GM18520 (cell line): Measurements from ENCODE around the gene TMTC1.
A peak's percentile ranks its signal among the peaks of the same experiment; 100 is the strongest.
"Not testable (repeated sequence)": the region's sequence is repeated elsewhere in the genome, so short reads cannot be mapped to it uniquely, and the experiment has no call there.

Experiments
- ATAC-seq: cut with Tn5 transposase; IDR thresholded peaks from one replicate; pipeline ENCODE4 v1.9.1; 2021; ENCODE audit not compliant: unreplicated experiment

The TMTC1 gene

GRCh38 chr12:29783773-29784666, at the start of gene TMTC1:
TSS of gene TMTC1 (minus strand) at chr12:29783942. CDS start at chr12:29783751, 191 bp downstream.
- ATAC-seq, result no peak

GRCh38 chr12:29831173-29831572, 47.4 kb upstream of the TMTC1 start:
- ATAC-seq, result no peak

GRCh38 chr12:29830391-29830790, 46.6 kb upstream of the TMTC1 start:
- ATAC-seq, result no peak

GRCh38 chr12:29818916-29819623, 35.3 kb upstream of the TMTC1 start:
- no peak for ATAC-seq

- ATAC-seq, result no peak
These were observed 33.4 kb upstream of the TMTC1 start for GRCh38 chr12:29816874-29817725.

GRCh38 chr12:29809616-29810361, 26.0 kb upstream of the TMTC1 start:
- ATAC-seq, result not testable (repeated sequence)

- ATAC-seq, result no peak
These were observed 23.4 kb upstream of the TMTC1 start for GRCh38 chr12:29807129-29807528.

GRCh38 chr12:29804019-29804418, 20.3 kb upstream of the TMTC1 start:
- no peak for ATAC-seq

- ATAC-seq, result no peak
These were observed 15.8 kb upstream of the TMTC1 start for GRCh38 chr12:29799591-29799990.

GRCh38 chr12:29797565-29798355, 14.0 kb upstream of the TMTC1 start:
- no peak for ATAC-seq

GRCh38 chr12:29796823-29797263, 13.1 kb upstream of the TMTC1 start:
- no peak for ATAC-seq

- ATAC-seq, result no peak
These were observed 12.0 kb upstream of the TMTC1 start for GRCh38 chr12:29795715-29796114.

GRCh38 chr12:29794862-29795261, 11.1 kb upstream of the TMTC1 start:
- no peak for ATAC-seq

- ATAC-seq, result no peak
These were observed 9.1 kb upstream of the TMTC1 start for GRCh38 chr12:29792853-29793252.

GRCh38 chr12:29792132-29792531, 8.4 kb upstream of the TMTC1 start:
- ATAC-seq, result no peak

- no peak for ATAC-seq
These were observed 620 bp downstream of the TMTC1 start for GRCh38 chr12:29782871-29783772.

- ATAC-seq, result peak; percentile 68
These were observed 1.4 kb downstream of the TMTC1 start for GRCh38 chr12:29782285-29782870.

- ATAC-seq, result peak; percentile 15
These were observed 2.0 kb downstream of the TMTC1 start for GRCh38 chr12:29781705-29782266.
